Activated CD4-positive, alpha-beta memory T cell treated with anti-CD3 and anti-CD28 coated beads for 36 hours (primary cell): ENCODE measurements around the gene TMED7. TPM values are rescaled to one million over a fixed set of nuclear protein-coding genes. Genes with fewer than 3 reads are reported as not detected.
"Not testable (repeated sequence)": the region's sequence is repeated elsewhere in the genome, so short reads cannot be mapped to it uniquely, and the experiment has no call there.

ENCODE experiments used
- CTCF ChIA-PET: fragments of 350-600 bp; sonication (Branson Sonifier 250); formaldehyde crosslinking; loops from one replicate; lab custom pipeline; 2021; ENCODE audit warnings: antibody characterized with exemption, inconsistent platforms; lab: Charles Lee
- POLR2A ChIA-PET: fragments of 350-600 bp; sonication (Branson Sonifier 250); formaldehyde crosslinking; loops from one replicate; lab custom pipeline; 2021; ENCODE audit warnings: antibody characterized with exemption; lab: Charles Lee
- DNase-seq: peaks from one replicate; pipeline ENCODE4 v3.0.0-alpha.2; 2020
- H3K27ac Mint-ChIP-seq: one replicate; pipeline ENCODE4 v1.8.0; 2021; ENCODE audit warnings: mixed read lengths
- H3K27me3 Mint-ChIP-seq: one replicate; pipeline ENCODE4 v1.8.0; 2021; ENCODE audit warnings: mixed read lengths
- H3K36me3 Mint-ChIP-seq: one replicate; pipeline ENCODE4 v1.8.0; 2021; ENCODE audit warnings: mixed read lengths
- H3K4me1 Mint-ChIP-seq: one replicate; pipeline ENCODE4 v1.8.0; 2021; ENCODE audit warnings: low read depth, mixed read lengths
- H3K4me3 Mint-ChIP-seq: one replicate; pipeline ENCODE4 v1.8.0; 2021; ENCODE audit warnings: mild to moderate bottlenecking, mixed read lengths
- H3K9me3 Mint-ChIP-seq: one replicate; pipeline ENCODE4 v1.8.0; 2021; ENCODE audit warnings: mixed read lengths
- intact Hi-C: fragments of 100-400 bp; cut with micrococcal nuclease; formaldehyde crosslinking; loops from one replicate; pipeline ENCODE4 v1.15.1; 2023
- total RNA-seq, 2 experiments: library from RNA; stranded (reverse); gene quantifications; one replicate each; pipeline ENCODE4 v1.2.3, GENCODE V29; 2021

TMED7 gene
- total RNA-seq, 2 experiments from 2014 or later, result 42.2 to 44.1 TPM

GRCh38 chr5:115648056-115648455, 22.2 kb upstream of the TMED7 start:
- H3K4me1 Mint-ChIP-seq, result no peaks in the 10 kb centered on the region
- ChIA-PET CTCF (no interaction called here), POLR2A (no interaction called here)
- H3K4me3 Mint-ChIP-seq, result no peak overlapping the region
- DNase-seq, result no peak
- peaks cover 25% of the 10 kb centered on the region for H3K27me3 Mint-ChIP-seq
- intact Hi-C loops, result no loop called here
- no peak overlapping the region for H3K27ac Mint-ChIP-seq
- no peaks in the 10 kb centered on the region for H3K9me3 Mint-ChIP-seq
- H3K36me3 Mint-ChIP-seq, result no peaks in the 10 kb centered on the region

GRCh38 chr5:115645386-115645785, 19.6 kb upstream of the TMED7 start:
- H3K4me1 Mint-ChIP-seq, DNase-seq, POLR2A ChIA-PET, H3K36me3 Mint-ChIP-seq, CTCF ChIA-PET, H3K9me3 Mint-ChIP-seq, intact Hi-C loops, H3K4me3 Mint-ChIP-seq, H3K27ac Mint-ChIP-seq: not testable (repeated sequence)
- peaks cover 24% of the 10 kb centered on the region for H3K27me3 Mint-ChIP-seq

DNA sequence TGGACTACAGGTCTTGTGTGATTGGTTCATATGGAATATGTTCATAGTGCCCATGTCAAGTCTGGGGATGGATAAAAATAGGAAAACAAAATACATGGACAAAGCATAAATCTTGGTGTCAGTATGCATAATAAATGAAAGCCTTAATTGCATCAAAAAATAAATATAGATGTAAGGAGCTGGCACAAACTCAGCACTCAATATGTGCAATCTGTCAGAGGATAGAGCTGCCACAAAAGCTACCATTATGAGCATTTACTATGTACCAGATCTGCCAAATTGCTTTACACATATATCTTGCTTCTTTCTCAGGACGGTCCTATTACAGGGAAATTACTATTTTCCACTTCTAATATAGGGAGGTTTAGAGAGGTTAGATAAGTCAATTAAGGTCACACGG, 18.2 kb upstream of the TMED7 start:
- ChIA-PET POLR2A (no interaction called here), CTCF (no interaction called here)
- H3K27ac Mint-ChIP-seq, result no peak overlapping the region
- peaks cover 27% of the 10 kb centered on the region for H3K27me3 Mint-ChIP-seq
- H3K9me3 Mint-ChIP-seq, result no peaks in the 10 kb centered on the region
- intact Hi-C loops, result no loop called here
- H3K36me3 Mint-ChIP-seq, result no peaks in the 10 kb centered on the region
- no peak for DNase-seq
- no peak overlapping the region for H3K4me3 Mint-ChIP-seq
- H3K4me1 Mint-ChIP-seq, result no peaks in the 10 kb centered on the region

- H3K4me1 Mint-ChIP-seq, result peaks cover 13% of the 10 kb centered on the region
- no peak for DNase-seq
- H3K27ac Mint-ChIP-seq, result no peak overlapping the region
- ChIA-PET POLR2A (no interaction called here), CTCF (interaction anchor here (0.6 to 1.2 kb wide), 4 partner anchors 17 to 395 kb away, joined by 3 to 4 read pairs (median 4); partner anchors contain the start of gene TMED7)
- H3K9me3 Mint-ChIP-seq, result no peaks in the 10 kb centered on the region
- H3K36me3 Mint-ChIP-seq, result no peaks in the 10 kb centered on the region
- intact Hi-C loops, result no loop called here
- H3K4me3 Mint-ChIP-seq, result no peak overlapping the region
- H3K27me3 Mint-ChIP-seq, result peaks cover 29% of the 10 kb centered on the region
These were observed 16.1 kb upstream of the TMED7 start for GRCh38 chr5:115641948-115642347.

GRCh38 chr5:115640274-115640673, 14.4 kb upstream of the TMED7 start:
- Mint-ChIP-seq H3K27ac (no peak overlapping the region), H3K4me3 (no peak overlapping the region), H3K9me3 (no peaks in the 10 kb centered on the region), H3K27me3 (peaks cover 39% of the 10 kb centered on the region), H3K36me3 (no peaks in the 10 kb centered on the region), H3K4me1 (peaks cover 20% of the 10 kb centered on the region)
- intact Hi-C loops, result no loop called here
- no peak for DNase-seq
- ChIA-PET POLR2A (no interaction called here), CTCF (no interaction called here)

DNA sequence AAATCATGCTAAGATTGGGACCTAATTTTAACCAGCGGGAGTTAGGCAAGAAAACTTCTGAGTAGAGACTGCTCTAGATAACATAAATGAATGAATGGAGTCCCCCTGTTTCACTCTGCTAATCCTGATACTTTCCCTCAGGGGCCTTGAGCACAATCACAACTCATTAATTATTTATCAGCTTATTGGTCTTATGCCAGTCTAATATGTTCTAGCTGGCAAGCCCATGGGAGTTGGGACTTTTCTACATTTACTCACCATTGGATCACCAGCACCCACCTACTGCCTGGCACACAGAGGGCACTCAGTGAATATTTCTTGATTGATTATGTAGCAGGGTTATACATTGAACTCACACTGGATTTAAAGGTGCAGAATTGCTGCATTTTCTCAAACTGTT, 13.5 kb upstream of the TMED7 start:
- Mint-ChIP-seq H3K36me3 (no peaks in the 10 kb centered on the region), H3K27ac (no peak overlapping the region)

DNA sequence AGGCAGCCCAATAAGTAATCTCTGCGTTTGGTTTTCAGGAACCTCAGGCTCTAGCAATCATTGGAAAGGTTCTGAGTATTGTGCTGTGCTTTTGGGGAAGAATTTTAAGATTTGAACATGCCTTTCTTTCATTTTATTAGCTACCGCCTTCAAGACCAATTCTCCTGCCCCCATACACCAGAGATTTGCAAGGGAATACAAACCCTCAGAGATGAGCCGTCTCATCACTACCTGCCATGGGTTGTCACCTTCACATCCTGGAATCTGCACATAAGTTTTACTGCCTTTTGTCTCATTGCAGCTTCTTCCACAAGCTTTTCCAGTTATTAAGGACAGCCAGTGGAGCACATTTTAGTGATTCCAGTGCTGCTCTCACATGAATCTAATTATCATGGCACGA, 11.7 kb upstream of the TMED7 start:
- peaks cover 32% of the 10 kb centered on the region for H3K27me3 Mint-ChIP-seq
- ChIA-PET CTCF (no interaction called here), POLR2A (no interaction called here)
- H3K9me3 Mint-ChIP-seq, result no peaks in the 10 kb centered on the region
- no peaks in the 10 kb centered on the region for H3K36me3 Mint-ChIP-seq
- H3K4me3 Mint-ChIP-seq, result no peak overlapping the region
- no peak for DNase-seq
- H3K4me1 Mint-ChIP-seq, result peaks cover 27% of the 10 kb centered on the region
- no peak overlapping the region for H3K27ac Mint-ChIP-seq
- intact Hi-C loops, result no loop called here

More for the DNA sequence above, 13.5 kb upstream of the TMED7 start:
- peaks cover 24% of the 10 kb centered on the region for H3K4me1 Mint-ChIP-seq
- no peak for DNase-seq
- peaks cover 33% of the 10 kb centered on the region for H3K27me3 Mint-ChIP-seq
- POLR2A ChIA-PET, result no interaction called here
- intact Hi-C loops, result no loop called here
- H3K4me3 Mint-ChIP-seq, result no peak overlapping the region
- no peaks in the 10 kb centered on the region for H3K9me3 Mint-ChIP-seq
- CTCF ChIA-PET, result no interaction called here

GRCh38 chr5:115636008-115636407, 10.2 kb upstream of the TMED7 start:
- Mint-ChIP-seq H3K36me3 (no peaks in the 10 kb centered on the region), H3K27ac (no peak overlapping the region), H3K27me3 (peaks cover 29% of the 10 kb centered on the region), H3K4me1 (peaks cover 27% of the 10 kb centered on the region), H3K9me3 (no peaks in the 10 kb centered on the region), H3K4me3 (no peak overlapping the region)
- POLR2A ChIA-PET, result no interaction called here
- CTCF ChIA-PET, result interaction anchor here (2.0 to 2.5 kb wide), 2 partner anchors 326 to 433 kb away, joined by 7 to 24 read pairs; no protein-coding TSS in a partner anchor
- intact Hi-C loops, result no loop called here
- no peak for DNase-seq

DNA sequence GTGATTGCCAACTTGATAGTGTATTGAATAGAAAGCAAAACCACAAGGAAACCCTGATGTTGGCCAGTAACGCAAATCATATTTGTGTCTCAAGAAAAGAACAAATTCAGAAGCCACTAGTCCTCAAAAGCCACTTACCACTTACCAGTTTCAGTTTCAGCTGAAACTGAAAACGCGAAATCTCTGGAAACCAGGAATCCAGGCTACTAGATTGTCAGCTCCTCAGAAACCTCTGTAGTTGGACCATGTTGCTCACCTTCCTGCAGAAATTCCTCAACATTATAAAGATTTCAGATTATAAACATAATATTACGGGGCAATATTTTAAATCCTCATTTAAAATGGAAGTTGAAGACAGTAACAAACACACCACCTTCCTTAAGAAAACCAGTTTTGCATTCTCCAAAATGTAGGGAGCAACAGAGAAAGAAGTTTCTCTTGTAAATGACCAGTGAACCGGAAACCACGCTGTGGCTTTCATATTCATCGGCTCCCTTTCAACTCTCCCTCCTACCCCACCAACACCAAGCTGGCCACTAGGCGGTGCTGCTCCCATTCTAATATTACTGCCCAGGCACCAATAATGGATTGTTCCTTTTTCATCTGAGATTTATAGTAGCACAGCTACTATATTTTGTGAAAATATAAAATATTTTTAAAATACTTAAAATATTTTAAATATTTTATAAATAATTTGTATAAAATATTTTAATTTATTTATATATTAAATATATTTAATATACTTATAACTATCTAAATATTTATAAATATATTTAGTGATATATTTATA, 8.7 kb upstream of the TMED7 start:
- CTCF ChIA-PET, result interaction anchor here (0.5 to 2.5 kb wide), 18 partner anchors 10 to 502 kb away, joined by 3 to 24 read pairs (median 4); partner anchors contain the start of gene CDO1
- no peak overlapping the region for H3K27ac Mint-ChIP-seq
- peaks cover 23% of the 10 kb centered on the region for H3K27me3 Mint-ChIP-seq

DNA sequence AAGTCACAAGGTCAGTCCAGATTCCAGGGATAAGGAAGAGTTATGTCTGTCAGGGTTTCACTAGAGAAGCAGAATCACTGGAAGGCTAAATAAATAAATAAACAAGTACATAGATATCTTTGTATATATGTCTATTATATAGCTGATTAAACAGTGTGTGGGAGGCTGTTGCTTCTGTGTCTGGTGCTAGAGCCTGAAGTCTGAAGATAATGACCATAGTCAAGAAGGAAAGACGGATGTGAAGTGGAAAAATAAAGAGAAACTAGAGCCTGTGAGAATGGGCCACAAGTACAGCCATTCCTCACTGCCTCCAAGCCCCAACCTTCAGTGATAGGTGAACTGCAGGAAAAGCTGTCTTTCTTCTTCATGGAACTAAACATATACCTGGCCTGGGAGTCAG, 4.1 kb upstream of the TMED7 start:
- H3K27ac Mint-ChIP-seq, result no peak overlapping the region
- H3K9me3 Mint-ChIP-seq, result no peaks in the 10 kb centered on the region
- CTCF ChIA-PET, result interaction anchor here (1.0 to 1.2 kb wide), 3 partner anchors 201 to 213 kb away, joined by 3 read pairs; no protein-coding TSS in a partner anchor

More for the DNA sequence above, 8.7 kb upstream of the TMED7 start:
- POLR2A ChIA-PET, result no interaction called here
- no peaks in the 10 kb centered on the region for H3K36me3 Mint-ChIP-seq
- DNase-seq, result peak; percentile 90
- no peaks in the 10 kb centered on the region for H3K9me3 Mint-ChIP-seq
- peaks cover 27% of the 10 kb centered on the region for H3K4me1 Mint-ChIP-seq
- no peak overlapping the region for H3K4me3 Mint-ChIP-seq
- intact Hi-C loops, result loop anchor here (1.0 kb wide), 2 partner anchors 205 to 434 kb away; no protein-coding TSS in a partner anchor

DNA sequence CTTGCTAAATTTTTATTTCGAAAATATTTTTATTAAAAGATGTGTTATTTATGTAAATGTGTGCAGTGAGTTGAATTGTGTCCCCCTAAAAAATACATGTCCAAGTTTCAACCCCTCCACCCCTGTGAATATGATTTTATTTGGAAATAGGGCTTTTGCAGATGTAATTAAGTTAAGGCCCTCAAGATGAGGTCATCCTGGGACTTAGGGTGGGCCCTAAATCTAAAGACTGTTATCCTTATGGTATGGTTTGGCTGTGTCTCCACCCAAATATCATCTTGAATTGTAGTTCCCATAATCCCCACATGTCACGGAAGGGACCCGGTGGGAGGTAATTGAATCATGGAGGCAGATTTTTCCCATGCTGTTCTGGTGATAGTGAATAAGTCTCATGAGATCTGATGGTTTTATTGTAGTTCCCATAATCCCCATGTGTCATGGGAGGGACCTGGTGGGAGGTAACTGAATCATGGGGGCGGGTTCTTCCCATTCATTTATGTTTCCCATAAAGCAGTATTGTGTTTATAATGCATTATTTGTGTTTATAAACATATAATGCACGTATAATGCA, 1.5 kb upstream of the TMED7 start:
- Mint-ChIP-seq H3K4me3 (no peak overlapping the region), H3K9me3 (no peaks in the 10 kb centered on the region), H3K27me3 (no peaks in the 10 kb centered on the region), H3K4me1 (peaks cover 14% of the 10 kb centered on the region), H3K36me3 (no peaks in the 10 kb centered on the region), H3K27ac (no peak overlapping the region)
- intact Hi-C loops, result loop anchor here (2.0 to 5.0 kb wide), 3 partner anchors 165 to 455 kb away; partner anchors contain the start of gene CCDC112
- ChIA-PET POLR2A (no interaction called here), CTCF (no interaction called here)
- no peak for DNase-seq

More for the DNA sequence above, 4.1 kb upstream of the TMED7 start:
- Mint-ChIP-seq H3K36me3 (no peaks in the 10 kb centered on the region), H3K4me3 (no peak overlapping the region), H3K4me1 (peaks cover 12% of the 10 kb centered on the region), H3K27me3 (peaks cover 4% of the 10 kb centered on the region)
- intact Hi-C loops, result loop anchor here (5.0 kb wide), 2 partner anchors 168 to 458 kb away; no protein-coding TSS in a partner anchor
- POLR2A ChIA-PET, result interaction anchor here (1.2 kb wide), 1 partner anchor 28 kb away, joined by 4 read pairs; the partner anchor contains the start of gene TICAM2
- DNase-seq, result no peak

- Mint-ChIP-seq H3K27me3 (no peaks in the 10 kb centered on the region), H3K36me3 (no peaks in the 10 kb centered on the region), H3K4me3 (no peak overlapping the region), H3K9me3 (no peaks in the 10 kb centered on the region), H3K27ac (peak overlapping the region; percentile 92), H3K4me1 (peaks cover 20% of the 10 kb centered on the region)
- intact Hi-C loops, result loop anchor here (1.0 to 5.0 kb wide), 7 partner anchors 25 to 454 kb away; partner anchors contain the start of genes AP3S1, ATG12, CCDC112 and FEM1C
- ChIA-PET POLR2A (interaction anchor here (4.3 kb wide), 1 partner anchor 83 kb away, joined by 18 read pairs; the partner anchor contains the start of gene FEM1C), CTCF (interaction anchor here (0.6 kb wide), 1 partner anchor 1041 kb away, joined by 3 read pairs; no protein-coding TSS in a partner anchor)
- no peak for DNase-seq
These were observed 598 bp upstream of the TMED7 start for GRCh38 chr5:115626445-115626823.
